GM18526 (cell line): ENCODE measurements around the gene DIP2C.

Experiments used
- POLR2A ChIP-seq: IDR thresholded peaks from 3 replicates; pipeline ENCODE4 v1.6.1; 2011; ENCODE audit not compliant: insufficient read length; ENCODE audit errors: extremely low read depth

DIP2C gene

GRCh38 chr10:546451-546850 is 143.0 kb downstream of the DIP2C start:
- no peak for TF ChIP-seq POLR2A

- no peak for TF ChIP-seq POLR2A
These were observed 145.3 kb downstream of the DIP2C start for GRCh38 chr10:543862-544822.

GRCh38 chr10:543131-543530 is 146.3 kb downstream of the DIP2C start:
- TF ChIP-seq POLR2A = no peak

GRCh38 chr10:541750-542371 is 147.6 kb downstream of the DIP2C start:
- no peak for TF ChIP-seq POLR2A

GRCh38 chr10:541041-541440 is 148.4 kb downstream of the DIP2C start:
- TF ChIP-seq POLR2A = no peak

- TF ChIP-seq POLR2A = no peak
These were observed 150.6 kb downstream of the DIP2C start for GRCh38 chr10:538895-539294.

- no peak for TF ChIP-seq POLR2A
These were observed 152.5 kb downstream of the DIP2C start for GRCh38 chr10:536935-537334.

- no peak for TF ChIP-seq POLR2A
These were observed 153.0 kb downstream of the DIP2C start for GRCh38 chr10:536371-536925.

GRCh38 chr10:535952-536351 is 153.5 kb downstream of the DIP2C start:
- TF ChIP-seq POLR2A = no peak

GRCh38 chr10:535051-535450 is 154.4 kb downstream of the DIP2C start:
- TF ChIP-seq POLR2A = no peak

GRCh38 chr10:534047-534566 is 155.4 kb downstream of the DIP2C start:
- no peak for TF ChIP-seq POLR2A

- TF ChIP-seq POLR2A = no peak
These were observed 155.9 kb downstream of the DIP2C start for GRCh38 chr10:533611-534010.

GRCh38 chr10:533186-533585 is 156.3 kb downstream of the DIP2C start:
- TF ChIP-seq POLR2A = no peak

GRCh38 chr10:531541-531940 is 157.9 kb downstream of the DIP2C start:
- no peak for TF ChIP-seq POLR2A

- TF ChIP-seq POLR2A = no peak
These were observed 158.8 kb downstream of the DIP2C start for GRCh38 chr10:530717-531116.

- no peak for TF ChIP-seq POLR2A
These were observed 159.8 kb downstream of the DIP2C start for GRCh38 chr10:529468-530230.
